Measurements from ENCODE around the gene TASOR2. TPM values are rescaled to one million over a fixed set of nuclear protein-coding genes. Genes with fewer than 3 reads are reported as not detected.

TASOR2 gene
- total RNA-seq, 4 donors from 2014 or later = 51.8 to 71.8 (median 64.2) TPM

DNA sequence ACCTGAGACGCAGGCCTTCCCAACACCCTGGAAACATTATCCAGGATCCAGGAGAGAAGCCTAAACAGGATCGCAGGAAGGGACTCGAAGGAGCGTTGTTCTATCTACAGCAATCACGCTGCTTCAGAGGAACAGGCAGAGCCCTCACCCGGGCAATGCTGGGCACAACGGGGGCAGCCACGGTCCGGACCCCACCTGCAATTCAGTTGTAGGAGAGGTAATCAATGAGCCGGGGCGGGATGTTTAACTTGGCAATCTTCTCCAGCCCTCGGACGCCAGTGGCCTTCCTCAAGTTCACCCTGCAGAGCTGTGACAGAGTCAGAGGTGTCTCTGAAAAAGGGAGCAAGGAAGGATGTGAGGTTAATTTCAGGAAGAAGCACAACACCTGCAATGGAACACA, 44.1 kb upstream of the TASOR2 start:
- 95% methylated on average over 13 of the region's 13 CpGs; no CpG with 5 or more reads in 1 of the 2 donors for WGBS, 2 donors (ENCODE audit: low coverage in 1 of 2)
- no peak for ATAC-seq
- H3K9me3 ChIP-seq = no peaks in the 10 kb centered on the region
- TF ChIP-seq EP300 (IDR thresholded peaks at IDR 0.05) (no peak), POLR2AphosphoS5 (IDR thresholded peaks at IDR 0.05) (no peak), POLR2A (IDR thresholded peaks at IDR 0.05) (no peak)
- TF ChIP-seq, protein P1, sequence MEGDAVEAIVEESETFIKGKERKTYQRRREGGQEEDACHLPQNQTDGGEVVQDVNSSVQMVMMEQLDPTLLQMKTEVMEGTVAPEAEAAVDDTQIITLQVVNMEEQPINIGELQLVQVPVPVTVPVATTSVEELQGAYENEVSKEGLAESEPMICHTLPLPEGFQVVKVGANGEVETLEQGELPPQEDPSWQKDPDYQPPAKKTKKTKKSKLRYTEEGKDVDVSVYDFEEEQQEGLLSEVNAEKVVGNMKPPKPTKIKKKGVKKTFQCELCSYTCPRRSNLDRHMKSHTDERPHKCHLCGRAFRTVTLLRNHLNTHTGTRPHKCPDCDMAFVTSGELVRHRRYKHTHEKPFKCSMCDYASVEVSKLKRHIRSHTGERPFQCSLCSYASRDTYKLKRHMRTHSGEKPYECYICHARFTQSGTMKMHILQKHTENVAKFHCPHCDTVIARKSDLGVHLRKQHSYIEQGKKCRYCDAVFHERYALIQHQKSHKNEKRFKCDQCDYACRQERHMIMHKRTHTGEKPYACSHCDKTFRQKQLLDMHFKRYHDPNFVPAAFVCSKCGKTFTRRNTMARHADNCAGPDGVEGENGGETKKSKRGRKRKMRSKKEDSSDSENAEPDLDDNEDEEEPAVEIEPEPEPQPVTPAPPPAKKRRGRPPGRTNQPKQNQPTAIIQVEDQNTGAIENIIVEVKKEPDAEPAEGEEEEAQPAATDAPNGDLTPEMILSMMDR (IDR thresholded peaks at IDR 0.05) = no peak
- no peaks in the 10 kb centered on the region for H3K27me3 ChIP-seq
- no peak overlapping the region for H3K4me3 ChIP-seq
- peaks cover 0 to 27% (median 4%) of the 10 kb centered on the region in 3 donors for H3K4me1 ChIP-seq
- no peak overlapping the region for H3K27ac ChIP-seq
- peaks cover 0 to 67% of the 10 kb centered on the region in 2 donors for H3K36me3 ChIP-seq

DNA sequence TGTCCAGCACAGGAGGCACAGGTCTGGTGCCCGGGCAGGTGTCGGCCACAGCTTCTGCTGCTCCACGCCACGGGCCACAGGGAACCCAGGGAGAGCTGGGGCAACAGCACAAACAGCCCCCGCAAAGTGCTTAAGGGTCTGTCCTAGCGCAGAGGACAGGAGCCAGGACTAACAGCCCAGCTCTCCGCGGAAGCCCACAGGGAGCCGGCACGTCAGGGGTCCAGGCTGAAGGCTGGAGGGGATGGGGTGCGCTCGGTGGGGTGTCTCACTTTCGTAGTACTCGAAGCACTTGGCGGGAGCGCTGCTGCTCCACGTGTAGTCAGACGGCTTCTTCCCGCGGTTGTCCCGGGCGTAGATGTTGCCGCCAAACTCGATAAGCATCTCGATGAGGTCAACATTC, 43.1 kb upstream of the TASOR2 start:
- Histone ChIP-seq H3K4me3 (no peak overlapping the region), H3K27ac (no peak overlapping the region), H3K4me1 (peaks cover 0 to 37% (median 4%) of the 10 kb centered on the region in 3 donors), H3K27me3 (no peaks in the 10 kb centered on the region), H3K9me3 (no peaks in the 10 kb centered on the region), H3K36me3 (peaks cover 0 to 76% of the 10 kb centered on the region in 2 donors)
- no peak for TF ChIP-seq EP300 (IDR thresholded peaks at IDR 0.05)
- TF ChIP-seq, protein P1 (IDR thresholded peaks at IDR 0.05) = no peak
- TF ChIP-seq POLR2AphosphoS5 (IDR thresholded peaks at IDR 0.05) = no peak
- no peak for TF ChIP-seq POLR2A (IDR thresholded peaks at IDR 0.05)
- 89% methylated on average over 13 of the region's 25 CpGs; no CpG with 5 or more reads in 1 of the 2 donors for WGBS, 2 donors (ENCODE audit: low coverage in 1 of 2)
- ATAC-seq = no peak

DNA sequence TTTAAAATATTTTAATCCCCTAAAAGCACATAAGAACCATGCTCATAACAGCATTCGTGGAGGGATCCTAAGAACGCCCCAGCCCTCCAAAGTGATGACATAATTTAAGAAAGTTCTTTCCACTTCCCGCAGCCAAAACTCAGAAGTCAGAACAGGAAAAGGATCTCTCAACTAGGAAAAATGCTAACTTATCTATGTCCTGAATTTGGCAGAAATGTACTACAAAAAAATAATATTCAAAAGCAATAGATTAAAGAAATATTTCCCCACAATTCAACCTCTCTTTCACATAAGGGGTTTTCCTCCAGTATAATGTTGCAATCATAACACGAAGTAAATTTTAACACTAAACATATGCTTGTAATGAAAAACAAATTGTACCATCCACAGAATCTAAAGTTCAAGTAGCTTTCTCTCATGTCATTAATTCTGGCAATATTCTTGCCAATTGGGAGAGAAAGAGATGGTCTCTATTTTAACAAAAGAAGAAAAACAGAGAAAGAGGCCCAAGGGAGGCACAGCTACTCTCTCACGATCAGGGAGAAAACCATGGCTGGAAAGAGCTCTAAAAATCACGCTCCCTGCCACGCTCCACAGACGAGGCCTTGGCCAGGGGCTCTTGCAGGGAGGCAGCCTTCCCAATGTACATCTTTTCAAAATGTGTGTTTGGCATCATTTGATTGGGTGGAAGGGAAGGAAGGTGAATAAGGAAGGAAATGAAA, 41.1 kb upstream of the TASOR2 start:
- peak overlapping the region in 3 of 4 donors; percentile 47 to 71 (median 66) for H3K27ac ChIP-seq
- peak; percentile 51 for ATAC-seq
- H3K9me3 ChIP-seq = no peaks in the 10 kb centered on the region
- peaks cover 0 to 43% (median 4%) of the 10 kb centered on the region in 3 donors for H3K4me1 ChIP-seq
- TF ChIP-seq POLR2A (IDR thresholded peaks at IDR 0.05) = no peak
- TF ChIP-seq POLR2AphosphoS5 (IDR thresholded peaks at IDR 0.05) = peak; percentile 42
- WGBS, 2 donors (ENCODE audit: low coverage in 1 of 2) = 37 to 58% methylated on average over 8 of the region's 8 CpGs
- H3K36me3 ChIP-seq = peaks cover 0 to 82% of the 10 kb centered on the region in 2 donors
- H3K4me3 ChIP-seq = no peak overlapping the region
- H3K27me3 ChIP-seq = no peaks in the 10 kb centered on the region

DNA sequence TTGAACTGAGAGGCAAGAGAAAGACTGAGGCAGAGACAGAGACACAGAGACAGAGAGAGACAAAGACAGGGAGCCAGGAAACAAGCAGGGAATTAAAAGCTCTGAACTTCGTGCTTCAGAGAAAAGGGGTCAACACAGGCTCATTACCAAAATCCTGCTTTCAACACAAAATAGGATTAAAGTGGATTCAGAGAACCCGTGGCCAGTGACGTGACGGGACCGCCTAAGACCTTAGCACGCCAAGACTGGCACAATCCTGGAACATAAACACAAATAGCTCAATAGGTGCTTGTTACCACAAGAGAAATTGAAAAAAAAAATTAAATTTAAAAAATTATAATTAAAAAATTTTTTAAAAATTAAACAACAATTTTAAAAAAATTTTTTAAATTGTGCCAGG, 39.7 kb upstream of the TASOR2 start:
- Histone ChIP-seq H3K9me3 (no peaks in the 10 kb centered on the region), H3K36me3 (peaks cover 0 to 82% of the 10 kb centered on the region in 2 donors), H3K27me3 (no peaks in the 10 kb centered on the region), H3K4me3 (no peak overlapping the region), H3K4me1 (peaks cover 0 to 43% (median 4%) of the 10 kb centered on the region in 3 donors), H3K27ac (peak overlapping the region in 2 of 4 donors; percentile 66 to 71)
- TF ChIP-seq POLR2AphosphoS5 (IDR thresholded peaks at IDR 0.05) = no peak
- 82 to 83% methylated on average over 6 of the region's 6 CpGs for WGBS, 2 donors (ENCODE audit: low coverage in 1 of 2)
- ATAC-seq = no peak

DNA sequence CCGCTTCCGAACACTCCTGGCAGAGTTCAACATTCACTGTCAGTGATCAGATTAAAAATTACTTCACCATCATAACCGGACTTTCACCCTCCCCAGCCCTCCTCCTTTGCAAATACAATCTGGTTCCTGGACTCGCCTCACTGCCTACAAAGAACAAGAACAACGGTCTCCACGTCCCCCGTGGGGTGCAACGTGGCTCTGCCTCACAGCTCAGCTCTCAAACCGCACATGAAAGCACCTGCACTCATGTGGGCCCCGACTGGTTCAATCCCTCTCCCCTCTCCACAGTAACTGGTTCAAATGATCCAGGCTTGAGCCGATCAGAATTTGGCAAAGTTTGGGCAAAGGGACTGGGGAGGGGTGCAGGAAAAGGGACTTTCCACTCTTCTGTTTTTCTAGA, 39.3 kb upstream of the TASOR2 start:
- TF ChIP-seq POLR2AphosphoS5 (IDR thresholded peaks at IDR 0.05) = peak; percentile 13
- TF ChIP-seq, protein P1 (IDR thresholded peaks at IDR 0.05) = no peak
- H3K27ac ChIP-seq = peak overlapping the region in 3 of 4 donors; percentile 46 to 71 (median 66)
- no peaks in the 10 kb centered on the region for H3K27me3 ChIP-seq
- peaks cover 0 to 82% of the 10 kb centered on the region in 2 donors for H3K36me3 ChIP-seq
- no peaks in the 10 kb centered on the region for H3K9me3 ChIP-seq
- no peak overlapping the region for H3K4me3 ChIP-seq
- WGBS, 2 donors (ENCODE audit: low coverage in 1 of 2) = 42 to 48% methylated on average over 4 to 8 of the region's 11 CpGs
- peak; percentile 46 for ATAC-seq
- H3K4me1 ChIP-seq = peaks cover 0 to 48% (median 4%) of the 10 kb centered on the region in 3 donors
